Smooth muscle cell (in vitro differentiated cells): ENCODE data around the gene SIRT6. TPM values are rescaled to one million over a fixed set of nuclear protein-coding genes. Genes with fewer than 3 reads are reported as not detected.

Experiments used
- DNase-seq: peaks from one replicate; lab custom pipeline; 2025; ENCODE audit not compliant: unreplicated experiment; lab: John Stamatoyannopoulos, UW
- H2AFZ ChIP-seq: fragments of 200-600 bp; sonication (generic); 2 replicates; pipeline ENCODE4 v1.6.0; 2016; ENCODE audit warnings: antibody characterized with exemption, low read depth, mild to moderate bottlenecking
- H3F3A ChIP-seq: fragments of 200-600 bp; sonication (generic); 2 replicates; pipeline ENCODE4 v1.6.0; 2017; ENCODE audit warnings: antibody characterized with exemption, low read depth
- H3K27ac ChIP-seq: fragments of 200-600 bp; sonication (generic); 2 replicates; pipeline ENCODE4 v1.5.1; 2016; ENCODE audit warnings: low read depth, mild to moderate bottlenecking
- H3K27me3 ChIP-seq: fragments of 200-600 bp; sonication (generic); 2 replicates; pipeline ENCODE4 v1.6.1; 2016; ENCODE audit warnings: low read depth, mild to moderate bottlenecking
- H3K36me3 ChIP-seq: fragments of 200-600 bp; sonication (generic); 2 replicates; pipeline ENCODE4 v1.5.1; 2016; ENCODE audit warnings: low read depth
- H3K4me1 ChIP-seq: fragments of 200-600 bp; sonication (generic); 2 replicates; pipeline ENCODE4 v1.5.1; 2016; ENCODE audit warnings: low read depth
- H3K4me2 ChIP-seq: fragments of 200-600 bp; sonication (generic); 2 replicates; pipeline ENCODE4 v1.6.0; 2016; ENCODE audit warnings: mild to moderate bottlenecking
- H3K4me3 ChIP-seq: fragments of 200-600 bp; sonication (generic); 2 replicates; pipeline ENCODE4 v1.5.1; 2016; ENCODE audit warnings: mild to moderate bottlenecking
- H3K79me2 ChIP-seq: fragments of 200-600 bp; sonication (generic); 2 replicates; pipeline ENCODE4 v1.6.0; 2016; ENCODE audit warnings: low read depth, mild to moderate bottlenecking
- H3K9ac ChIP-seq: fragments of 200-600 bp; sonication (generic); 2 replicates; pipeline ENCODE4 v1.6.0; 2016; ENCODE audit warnings: low read depth
- H3K9me3 ChIP-seq: fragments of 200-600 bp; sonication (generic); replicated peaks from 2 replicates; pipeline ENCODE4 v1.5.1; 2016; ENCODE audit warnings: low read depth
- H4K20me1 ChIP-seq: fragments of 200-600 bp; sonication (generic); 2 replicates; pipeline ENCODE4 v1.6.0; 2016; ENCODE audit warnings: low read depth
- CTCF ChIP-seq: fragments of 200-600 bp; sonication (generic); IDR thresholded peaks from 2 replicates; pipeline ENCODE4 v1.5.1; 2017; ENCODE audit warnings: borderline replicate concordance, mild to moderate bottlenecking, antibody characterized with exemption; ENCODE audit not compliant: insufficient read depth, poor library complexity, severe bottlenecking
- WGBS: methylation state at CpG from one replicate; pipeline ENCODE4 v1.1.7; 2016; ENCODE audit warnings: low lambda C conversion rate; 5-methylcytosine and 5-hydroxymethylcytosine counted together
- polyA plus RNA-seq: library from polyadenylated mRNA; unstranded; fragments of >200 nt; fragmentation: Nextera tagmentation; extraction: Ambion mirVana; gene quantifications from 2 replicates; pipeline ENCODE4 v1.2.1, GENCODE V29; 2016
- small RNA-seq: library from RNA; depleted of rRNA; stranded (forward); fragments of <200 nt; gene quantifications from one replicate; pipeline ENCODE3, GENCODE V24; 2014
- total RNA-seq: library from RNA; depleted of rRNA; stranded (reverse); fragments of >200 nt; gene quantifications from 2 replicates; pipeline ENCODE4 v1.2.3, GENCODE V29; 2014

Gene SIRT6
- total and polyA plus RNA-seq, 2 experiments from 2014 or later = 9.4 to 14.5 TPM

GRCh38 chr19:4124638-4125037 lies 57.7 kb downstream of the SIRT6 start:
- no peaks in the 10 kb centered on the region for H3K27me3 ChIP-seq
- H3F3A ChIP-seq = no peaks in the 10 kb centered on the region
- DNase-seq = no peak
- H3K4me3 ChIP-seq = peak overlapping the region; percentile 95
- H3K36me3 ChIP-seq = no peaks in the 10 kb centered on the region
- no peak overlapping the region for H3K27ac ChIP-seq
- peaks cover 29% of the 10 kb centered on the region for H4K20me1 ChIP-seq
- 51% methylated on average over 8 of the region's 8 CpGs for WGBS
- no peak for TF ChIP-seq CTCF
- H3K4me2 ChIP-seq = peak overlapping the region; percentile 100
- peak overlapping the region; percentile 96 for H3K9ac ChIP-seq
- peaks cover 20% of the 10 kb centered on the region for H3K79me2 ChIP-seq
- H3K9me3 ChIP-seq = no peaks in the 10 kb centered on the region
- H2AFZ ChIP-seq = peak overlapping the region; percentile 99
- peaks cover 6% of the 10 kb centered on the region for H3K4me1 ChIP-seq

Small RNAs within 50 kb of the gene (small RNA-seq; reads per million reads assigned to genes)
- gene RF00017 = not detected

Other genes with a start within 250 kb of the SIRT6 start
- not detected in 2 replicates for gene NMRK2, start 249.5 kb downstream of the SIRT6 start, total RNA-seq
- not detected in 2 replicates for gene NMRK2, start 249.5 kb downstream of the SIRT6 start, polyA plus RNA-seq
- gene DAPK3, start 211.5 kb downstream of the SIRT6 start, total RNA-seq = 76.4 and 82.9 TPM in 2 replicates
- 113 and 120 TPM in 2 replicates for gene DAPK3, start 211.5 kb downstream of the SIRT6 start, polyA plus RNA-seq
- 870 and 903 TPM in 2 replicates for gene EEF2, start 197.1 kb downstream of the SIRT6 start, total RNA-seq
- 365 and 474 TPM in 2 replicates for gene EEF2, start 197.1 kb downstream of the SIRT6 start, polyA plus RNA-seq
- gene PIAS4, start 174.8 kb downstream of the SIRT6 start, total RNA-seq = 15.6 and 17.3 TPM in 2 replicates
- gene PIAS4, start 174.8 kb downstream of the SIRT6 start, polyA plus RNA-seq = 8.1 and 14.0 TPM in 2 replicates
- 13.3 and 16.1 TPM in 2 replicates for gene ZBTB7A, start 115.7 kb downstream of the SIRT6 start, total RNA-seq
- 36.0 and 53.4 TPM in 2 replicates for gene ZBTB7A, start 115.7 kb downstream of the SIRT6 start, polyA plus RNA-seq
- gene MAP2K2, start 58.4 kb downstream of the SIRT6 start, total RNA-seq = 79.1 and 90.1 TPM in 2 replicates
- 186 and 193 TPM in 2 replicates for gene MAP2K2, start 58.4 kb downstream of the SIRT6 start, polyA plus RNA-seq
- gene CREB3L3, start 28.9 kb downstream of the SIRT6 start, total RNA-seq = not detected in 2 replicates
- gene CREB3L3, start 28.9 kb downstream of the SIRT6 start, polyA plus RNA-seq = not detected in 2 replicates
- gene ANKRD24, start 126 bp upstream of the SIRT6 start, total RNA-seq = 0.09 TPM in 1 of 2 replicates, not detected in the other
- gene ANKRD24, start 126 bp upstream of the SIRT6 start, polyA plus RNA-seq = 0.70 and 1.5 TPM in 2 replicates
- gene EBI3, start 47.0 kb upstream of the SIRT6 start, total RNA-seq = 0.18 and 0.40 TPM in 2 replicates
- 3.3 and 3.9 TPM in 2 replicates for gene EBI3, start 47.0 kb upstream of the SIRT6 start, polyA plus RNA-seq
- gene YJU2, start 64.5 kb upstream of the SIRT6 start, total RNA-seq = 8.7 and 11.6 TPM in 2 replicates
- gene YJU2, start 64.5 kb upstream of the SIRT6 start, polyA plus RNA-seq = 12.0 and 16.6 TPM in 2 replicates
- not detected in 2 replicates for gene SHD, start 96.7 kb upstream of the SIRT6 start, total RNA-seq
- not detected in 2 replicates for gene SHD, start 96.7 kb upstream of the SIRT6 start, polyA plus RNA-seq
- not detected in 2 replicates for gene TMIGD2, start 119.8 kb upstream of the SIRT6 start, total RNA-seq
- not detected in 2 replicates for gene TMIGD2, start 119.8 kb upstream of the SIRT6 start, polyA plus RNA-seq
- gene FSD1, start 122.0 kb upstream of the SIRT6 start, total RNA-seq = 6.9 and 9.9 TPM in 2 replicates
- 16.0 and 16.5 TPM in 2 replicates for gene FSD1, start 122.0 kb upstream of the SIRT6 start, polyA plus RNA-seq
- gene STAP2, start 156.3 kb upstream of the SIRT6 start, total RNA-seq = 10.7 and 13.0 TPM in 2 replicates
- 8.3 and 26.5 TPM in 2 replicates for gene STAP2, start 156.3 kb upstream of the SIRT6 start, polyA plus RNA-seq
- 2.4 and 3.9 TPM in 2 replicates for gene MPND, start 161.0 kb upstream of the SIRT6 start, total RNA-seq
- gene MPND, start 161.0 kb upstream of the SIRT6 start, polyA plus RNA-seq = 10.9 and 14.6 TPM in 2 replicates
- gene SH3GL1, start 218.0 kb upstream of the SIRT6 start, total RNA-seq = 50.1 and 52.9 TPM in 2 replicates
- 120 and 132 TPM in 2 replicates for gene SH3GL1, start 218.0 kb upstream of the SIRT6 start, polyA plus RNA-seq
- 3.8 and 14.7 TPM in 2 replicates for gene CHAF1A, start 220.1 kb upstream of the SIRT6 start, total RNA-seq
- gene CHAF1A, start 220.1 kb upstream of the SIRT6 start, polyA plus RNA-seq = 11.4 and 14.8 TPM in 2 replicates